Measurements from ENCODE around the gene FHOD1.

Gene FHOD1

DNA sequence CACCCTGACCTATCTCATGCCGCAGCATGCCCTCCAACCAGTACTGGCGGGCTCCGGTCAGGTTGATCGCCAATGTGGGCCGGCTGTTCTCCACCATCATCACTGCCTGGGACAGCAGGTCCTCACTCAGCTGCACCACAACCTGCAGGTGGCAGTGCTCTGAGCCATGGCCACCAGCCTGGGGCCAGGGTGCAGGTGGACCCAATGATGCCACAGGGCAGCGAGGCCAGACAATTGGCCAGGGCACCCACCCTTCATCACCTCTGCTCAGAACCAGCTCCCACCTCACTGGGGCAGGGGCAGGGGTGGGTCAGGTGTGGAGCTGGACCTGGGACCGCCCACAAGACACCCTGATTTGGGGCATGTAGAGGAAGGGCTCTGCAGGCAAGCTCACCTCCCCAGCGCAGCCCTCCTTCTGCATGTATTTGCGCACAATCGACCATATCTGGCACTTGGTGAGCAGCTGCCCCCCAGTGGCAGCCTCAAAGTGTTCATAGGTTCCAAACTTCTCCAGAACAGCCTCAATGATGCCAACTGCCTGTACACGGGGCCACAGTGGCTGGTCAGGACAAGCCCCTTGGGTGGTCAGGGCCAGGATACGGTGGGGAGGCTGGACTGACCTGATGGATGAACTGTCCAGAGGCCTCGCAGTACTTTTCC is 67.7 kb downstream of the FHOD1 start:
- DNase-seq (ENCODE audit: extremely low spot score) = no peak
- CTCF ChIA-PET = interaction anchor here (1.0 to 1.1 kb wide), 2 partner anchors 13 to 24 kb away, joined by 3 to 7 read pairs; no protein-coding TSS in a partner anchor

More for the DNA sequence above, 67.7 kb downstream of the FHOD1 start:
- TF ChIP-seq, protein P1, sequence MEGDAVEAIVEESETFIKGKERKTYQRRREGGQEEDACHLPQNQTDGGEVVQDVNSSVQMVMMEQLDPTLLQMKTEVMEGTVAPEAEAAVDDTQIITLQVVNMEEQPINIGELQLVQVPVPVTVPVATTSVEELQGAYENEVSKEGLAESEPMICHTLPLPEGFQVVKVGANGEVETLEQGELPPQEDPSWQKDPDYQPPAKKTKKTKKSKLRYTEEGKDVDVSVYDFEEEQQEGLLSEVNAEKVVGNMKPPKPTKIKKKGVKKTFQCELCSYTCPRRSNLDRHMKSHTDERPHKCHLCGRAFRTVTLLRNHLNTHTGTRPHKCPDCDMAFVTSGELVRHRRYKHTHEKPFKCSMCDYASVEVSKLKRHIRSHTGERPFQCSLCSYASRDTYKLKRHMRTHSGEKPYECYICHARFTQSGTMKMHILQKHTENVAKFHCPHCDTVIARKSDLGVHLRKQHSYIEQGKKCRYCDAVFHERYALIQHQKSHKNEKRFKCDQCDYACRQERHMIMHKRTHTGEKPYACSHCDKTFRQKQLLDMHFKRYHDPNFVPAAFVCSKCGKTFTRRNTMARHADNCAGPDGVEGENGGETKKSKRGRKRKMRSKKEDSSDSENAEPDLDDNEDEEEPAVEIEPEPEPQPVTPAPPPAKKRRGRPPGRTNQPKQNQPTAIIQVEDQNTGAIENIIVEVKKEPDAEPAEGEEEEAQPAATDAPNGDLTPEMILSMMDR (IDR thresholded peaks at IDR 0.05; ENCODE audit: control extremely low read depth, extremely low read depth, low read depth, missing control alignments) = peak; percentile 39
- POLR2A ChIA-PET = no interaction called here
